Measurements from ENCODE around the gene FAM13C.

FAM13C gene

DNA sequence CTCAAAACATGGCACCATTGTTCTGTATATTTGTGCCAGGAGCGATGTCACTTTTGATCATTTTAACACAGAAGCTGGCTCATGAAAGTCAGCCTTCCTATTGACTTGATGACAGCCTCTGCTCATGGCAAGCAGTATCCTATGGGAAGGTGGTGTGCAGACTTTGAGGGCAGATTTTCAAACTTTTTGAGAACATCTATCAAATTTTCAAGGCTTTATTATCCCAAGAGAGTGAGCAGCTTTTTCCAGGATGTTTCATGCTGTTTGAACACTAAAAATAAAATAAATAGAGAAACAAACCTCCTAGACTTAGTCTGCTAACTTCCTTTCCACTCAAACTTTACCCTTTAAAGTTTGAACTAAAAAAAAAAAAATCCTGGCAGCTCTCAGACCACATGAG lies 20.3 kb downstream of the FAM13C start:
- no peak overlapping the region for H3K4me3 Mint-ChIP-seq
- H3K27ac Mint-ChIP-seq, result no peak overlapping the region
- no peaks in the 10 kb centered on the region for H3K4me1 Mint-ChIP-seq (ENCODE audit: low read depth)
- peaks cover 2% of the 10 kb centered on the region for H3K9me3 Mint-ChIP-seq
- DNase-seq, result no peak
- no peaks in the 10 kb centered on the region for H3K27me3 Mint-ChIP-seq
- H3K36me3 Mint-ChIP-seq (ENCODE audit: low read depth), result no peaks in the 10 kb centered on the region

- peaks cover 2% of the 10 kb centered on the region for H3K9me3 Mint-ChIP-seq
- no peaks in the 10 kb centered on the region for H3K4me1 Mint-ChIP-seq (ENCODE audit: low read depth)
- H3K27ac Mint-ChIP-seq, result no peak overlapping the region
- no peak overlapping the region for H3K4me3 Mint-ChIP-seq
- no peak for DNase-seq
- H3K36me3 Mint-ChIP-seq (ENCODE audit: low read depth), result no peaks in the 10 kb centered on the region
- no peaks in the 10 kb centered on the region for H3K27me3 Mint-ChIP-seq
Observed at GRCh38 chr10:59340285-59340684, 22.1 kb downstream of the FAM13C start.

DNA sequence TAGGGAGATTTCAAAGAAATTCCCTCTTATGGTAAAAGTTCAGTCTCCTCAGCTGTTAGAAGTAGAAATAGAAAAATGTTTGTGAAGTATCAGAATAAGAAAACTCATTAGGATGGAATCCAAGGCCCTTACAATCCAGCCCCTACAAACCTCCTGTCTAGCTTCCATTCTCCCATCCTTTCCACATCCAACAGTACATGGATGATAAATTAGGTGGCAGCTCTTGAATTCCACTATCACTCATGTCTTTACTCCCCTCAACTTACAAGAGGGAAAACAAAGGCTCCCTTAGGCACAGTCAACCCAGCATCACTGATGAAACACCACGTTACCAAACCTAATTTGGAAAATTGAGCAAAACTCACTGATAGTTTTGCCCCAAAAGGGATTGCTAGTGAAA lies 23.0 kb downstream of the FAM13C start:
- Mint-ChIP-seq H3K27me3 (no peaks in the 10 kb centered on the region), H3K36me3 (ENCODE audit: low read depth) (no peaks in the 10 kb centered on the region), H3K9me3 (peaks cover 2% of the 10 kb centered on the region), H3K4me3 (no peak overlapping the region), H3K4me1 (ENCODE audit: low read depth) (no peaks in the 10 kb centered on the region), H3K27ac (no peak overlapping the region)
- DNase-seq, result no peak

GRCh38 chr10:59337201-59337652 lies 25.1 kb downstream of the FAM13C start:
- DNase-seq, result no peak
- Mint-ChIP-seq H3K4me1 (ENCODE audit: low read depth) (no peaks in the 10 kb centered on the region), H3K27ac (no peak overlapping the region), H3K36me3 (ENCODE audit: low read depth) (no peaks in the 10 kb centered on the region), H3K9me3 (no peaks in the 10 kb centered on the region), H3K4me3 (no peak overlapping the region), H3K27me3 (no peaks in the 10 kb centered on the region)

GRCh38 chr10:59336632-59337031 lies 25.7 kb downstream of the FAM13C start:
- no peak for DNase-seq
- Mint-ChIP-seq H3K9me3 (no peaks in the 10 kb centered on the region), H3K4me3 (no peak overlapping the region), H3K36me3 (ENCODE audit: low read depth) (no peaks in the 10 kb centered on the region), H3K27ac (no peak overlapping the region), H3K4me1 (ENCODE audit: low read depth) (no peaks in the 10 kb centered on the region), H3K27me3 (no peaks in the 10 kb centered on the region)

GRCh38 chr10:59335497-59335896 lies 26.9 kb downstream of the FAM13C start:
- H3K4me3 Mint-ChIP-seq, result no peak overlapping the region
- H3K4me1 Mint-ChIP-seq (ENCODE audit: low read depth), result no peaks in the 10 kb centered on the region
- no peaks in the 10 kb centered on the region for H3K27me3 Mint-ChIP-seq
- H3K27ac Mint-ChIP-seq, result no peak overlapping the region
- no peaks in the 10 kb centered on the region for H3K9me3 Mint-ChIP-seq
- no peaks in the 10 kb centered on the region for H3K36me3 Mint-ChIP-seq (ENCODE audit: low read depth)
- no peak for DNase-seq

DNA sequence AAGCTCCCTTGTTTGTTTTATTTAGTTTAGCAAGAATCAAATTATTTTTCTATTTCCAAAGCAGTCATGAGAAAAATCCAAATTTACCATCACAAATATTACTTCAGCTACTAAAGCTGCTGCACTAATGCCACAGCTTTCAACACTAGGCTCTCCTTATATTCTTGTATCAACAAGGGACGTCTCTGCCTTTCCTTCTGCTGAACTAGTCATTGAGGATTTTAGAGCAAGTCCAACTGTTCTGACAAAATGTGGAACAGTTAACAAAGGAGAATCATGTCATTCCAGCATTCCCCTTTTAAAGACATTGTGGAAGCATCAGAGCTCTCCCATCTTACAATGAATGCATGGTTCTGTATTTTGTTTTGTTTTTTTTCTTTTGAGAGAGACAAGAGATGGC lies 28.6 kb downstream of the FAM13C start:
- Mint-ChIP-seq H3K36me3 (ENCODE audit: low read depth) (no peaks in the 10 kb centered on the region), H3K9me3 (no peaks in the 10 kb centered on the region), H3K4me3 (no peak overlapping the region)

DNA sequence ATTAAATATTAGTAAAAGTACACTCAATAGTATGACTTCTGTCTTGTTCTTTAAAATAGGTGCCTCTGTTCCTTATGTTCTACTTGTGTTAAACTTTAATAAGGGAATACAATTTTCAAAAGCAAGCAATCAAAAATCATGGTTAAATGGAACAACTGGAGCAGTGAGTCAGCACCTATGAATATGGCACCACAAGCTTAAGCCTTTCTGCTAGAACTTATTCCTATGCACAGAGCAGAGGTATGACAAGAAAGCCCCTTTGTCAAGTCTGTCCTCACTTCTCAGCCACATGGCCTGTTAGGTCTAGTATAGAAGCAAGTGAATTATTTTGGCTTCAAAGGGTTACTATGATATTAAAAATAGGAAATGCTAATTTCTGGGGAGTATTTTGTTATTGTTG lies 29.8 kb downstream of the FAM13C start:
- Mint-ChIP-seq H3K36me3 (ENCODE audit: low read depth) (no peaks in the 10 kb centered on the region), H3K27ac (no peak overlapping the region), H3K4me3 (no peak overlapping the region), H3K9me3 (no peaks in the 10 kb centered on the region), H3K27me3 (no peaks in the 10 kb centered on the region), H3K4me1 (ENCODE audit: low read depth) (no peaks in the 10 kb centered on the region)
- no peak for DNase-seq

More for the DNA sequence above, 28.6 kb downstream of the FAM13C start:
- no peaks in the 10 kb centered on the region for H3K27me3 Mint-ChIP-seq
- no peak overlapping the region for H3K27ac Mint-ChIP-seq
- DNase-seq, result no peak
- no peaks in the 10 kb centered on the region for H3K4me1 Mint-ChIP-seq (ENCODE audit: low read depth)

- Mint-ChIP-seq H3K9me3 (no peaks in the 10 kb centered on the region), H3K27ac (no peak overlapping the region), H3K4me1 (ENCODE audit: low read depth) (no peaks in the 10 kb centered on the region), H3K4me3 (no peak overlapping the region), H3K27me3 (no peaks in the 10 kb centered on the region), H3K36me3 (ENCODE audit: low read depth) (no peaks in the 10 kb centered on the region)
- DNase-seq, result no peak
Observed at GRCh38 chr10:59331661-59332060, 30.7 kb downstream of the FAM13C start.

GRCh38 chr10:59325116-59325515 lies 37.2 kb downstream of the FAM13C start:
- H3K9me3 Mint-ChIP-seq, result peaks cover 5% of the 10 kb centered on the region
- DNase-seq, result no peak
- H3K4me1 Mint-ChIP-seq (ENCODE audit: low read depth), result no peaks in the 10 kb centered on the region
- H3K36me3 Mint-ChIP-seq (ENCODE audit: low read depth), result no peaks in the 10 kb centered on the region
- H3K27ac Mint-ChIP-seq, result no peak overlapping the region
- H3K27me3 Mint-ChIP-seq, result no peaks in the 10 kb centered on the region
- H3K4me3 Mint-ChIP-seq, result no peak overlapping the region

DNA sequence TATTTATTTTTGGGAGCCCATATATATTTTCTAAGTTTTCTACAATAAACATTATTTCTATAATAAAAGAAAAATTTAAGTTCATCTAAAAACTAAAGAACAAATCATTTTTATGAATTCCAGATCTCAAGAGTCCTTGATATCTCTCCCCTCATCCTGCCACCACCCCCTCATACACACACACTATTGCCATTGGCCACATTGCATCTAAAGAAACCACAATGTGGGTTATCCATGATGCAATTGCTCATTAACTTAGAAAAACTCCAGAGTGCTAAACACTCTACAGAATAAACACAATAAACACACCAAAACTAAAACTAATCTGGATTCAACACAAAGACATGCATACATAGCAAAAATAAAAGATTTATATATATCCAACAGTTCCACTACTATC lies 37.8 kb downstream of the FAM13C start:
- H3K27me3 Mint-ChIP-seq, result no peaks in the 10 kb centered on the region
- H3K36me3 Mint-ChIP-seq (ENCODE audit: low read depth), result no peaks in the 10 kb centered on the region
- peaks cover 5% of the 10 kb centered on the region for H3K9me3 Mint-ChIP-seq
- H3K27ac Mint-ChIP-seq, result no peak overlapping the region
- no peaks in the 10 kb centered on the region for H3K4me1 Mint-ChIP-seq (ENCODE audit: low read depth)
- no peak for DNase-seq
- no peak overlapping the region for H3K4me3 Mint-ChIP-seq

DNA sequence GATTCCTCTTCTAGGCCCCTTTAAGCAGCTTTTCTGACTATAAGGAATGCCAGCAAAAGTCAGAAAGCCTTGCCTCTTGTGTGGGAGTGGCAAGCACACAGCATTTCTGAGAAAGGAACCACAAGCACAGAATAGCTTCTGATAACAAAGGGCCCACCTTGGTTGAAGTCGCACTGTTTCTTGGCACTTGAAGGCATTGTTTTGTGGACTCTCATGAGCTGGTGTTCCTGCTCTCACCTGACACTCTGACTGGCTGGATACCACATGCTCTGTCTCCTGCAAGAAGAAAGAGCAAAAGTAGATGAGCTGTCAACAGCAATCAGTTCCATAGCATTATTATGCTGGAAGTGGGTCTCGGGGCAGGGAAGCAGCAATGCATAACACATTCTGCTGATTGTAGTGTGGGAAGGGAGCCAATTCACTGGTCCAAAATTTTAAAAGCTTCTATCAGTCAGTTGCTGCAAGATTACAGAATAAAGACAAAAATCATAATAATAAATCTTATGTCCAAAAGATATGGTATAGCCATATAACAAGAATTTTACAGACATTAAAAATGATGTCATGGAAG lies 38.4 kb downstream of the FAM13C start:
- DNase-seq, result no peak
- Mint-ChIP-seq H3K9me3 (peaks cover 5% of the 10 kb centered on the region), H3K27me3 (no peaks in the 10 kb centered on the region), H3K27ac (no peak overlapping the region), H3K4me3 (no peak overlapping the region), H3K4me1 (ENCODE audit: low read depth) (no peaks in the 10 kb centered on the region), H3K36me3 (ENCODE audit: low read depth) (no peaks in the 10 kb centered on the region)

- H3K27me3 Mint-ChIP-seq, result no peaks in the 10 kb centered on the region
- H3K9me3 Mint-ChIP-seq, result peaks cover 5% of the 10 kb centered on the region
- no peak overlapping the region for H3K4me3 Mint-ChIP-seq
- no peaks in the 10 kb centered on the region for H3K4me1 Mint-ChIP-seq (ENCODE audit: low read depth)
- no peak for DNase-seq
- no peak overlapping the region for H3K27ac Mint-ChIP-seq
- no peaks in the 10 kb centered on the region for H3K36me3 Mint-ChIP-seq (ENCODE audit: low read depth)
Observed at GRCh38 chr10:59323036-59323459, 39.3 kb downstream of the FAM13C start.

GRCh38 chr10:59322131-59322530 lies 40.2 kb downstream of the FAM13C start:
- no peak for DNase-seq
- H3K9me3 Mint-ChIP-seq, result peaks cover 5% of the 10 kb centered on the region
- no peaks in the 10 kb centered on the region for H3K4me1 Mint-ChIP-seq (ENCODE audit: low read depth)
- H3K27me3 Mint-ChIP-seq, result no peaks in the 10 kb centered on the region
- H3K36me3 Mint-ChIP-seq (ENCODE audit: low read depth), result no peaks in the 10 kb centered on the region
- no peak overlapping the region for H3K27ac Mint-ChIP-seq
- H3K4me3 Mint-ChIP-seq, result no peak overlapping the region

GRCh38 chr10:59320355-59320754 lies 42.0 kb downstream of the FAM13C start:
- Mint-ChIP-seq H3K27ac (no peak overlapping the region), H3K27me3 (no peaks in the 10 kb centered on the region), H3K9me3 (peaks cover 5% of the 10 kb centered on the region), H3K4me1 (ENCODE audit: low read depth) (no peaks in the 10 kb centered on the region), H3K4me3 (no peak overlapping the region), H3K36me3 (ENCODE audit: low read depth) (no peaks in the 10 kb centered on the region)
- DNase-seq, result no peak

- no peak overlapping the region for H3K4me3 Mint-ChIP-seq
Observed at GRCh38 chr10:59319854-59320253, 42.5 kb downstream of the FAM13C start.

More at GRCh38 chr10:59319854-59320253, 42.5 kb downstream of the FAM13C start:
- Mint-ChIP-seq H3K27ac (no peak overlapping the region), H3K4me1 (ENCODE audit: low read depth) (no peaks in the 10 kb centered on the region), H3K9me3 (peaks cover 5% of the 10 kb centered on the region), H3K27me3 (no peaks in the 10 kb centered on the region), H3K36me3 (ENCODE audit: low read depth) (no peaks in the 10 kb centered on the region)
- no peak for DNase-seq
